ENCODE results near the gene DBF4B.
A peak's percentile ranks its signal among the peaks of the same experiment; 100 is the strongest.

DBF4B gene

DNA sequence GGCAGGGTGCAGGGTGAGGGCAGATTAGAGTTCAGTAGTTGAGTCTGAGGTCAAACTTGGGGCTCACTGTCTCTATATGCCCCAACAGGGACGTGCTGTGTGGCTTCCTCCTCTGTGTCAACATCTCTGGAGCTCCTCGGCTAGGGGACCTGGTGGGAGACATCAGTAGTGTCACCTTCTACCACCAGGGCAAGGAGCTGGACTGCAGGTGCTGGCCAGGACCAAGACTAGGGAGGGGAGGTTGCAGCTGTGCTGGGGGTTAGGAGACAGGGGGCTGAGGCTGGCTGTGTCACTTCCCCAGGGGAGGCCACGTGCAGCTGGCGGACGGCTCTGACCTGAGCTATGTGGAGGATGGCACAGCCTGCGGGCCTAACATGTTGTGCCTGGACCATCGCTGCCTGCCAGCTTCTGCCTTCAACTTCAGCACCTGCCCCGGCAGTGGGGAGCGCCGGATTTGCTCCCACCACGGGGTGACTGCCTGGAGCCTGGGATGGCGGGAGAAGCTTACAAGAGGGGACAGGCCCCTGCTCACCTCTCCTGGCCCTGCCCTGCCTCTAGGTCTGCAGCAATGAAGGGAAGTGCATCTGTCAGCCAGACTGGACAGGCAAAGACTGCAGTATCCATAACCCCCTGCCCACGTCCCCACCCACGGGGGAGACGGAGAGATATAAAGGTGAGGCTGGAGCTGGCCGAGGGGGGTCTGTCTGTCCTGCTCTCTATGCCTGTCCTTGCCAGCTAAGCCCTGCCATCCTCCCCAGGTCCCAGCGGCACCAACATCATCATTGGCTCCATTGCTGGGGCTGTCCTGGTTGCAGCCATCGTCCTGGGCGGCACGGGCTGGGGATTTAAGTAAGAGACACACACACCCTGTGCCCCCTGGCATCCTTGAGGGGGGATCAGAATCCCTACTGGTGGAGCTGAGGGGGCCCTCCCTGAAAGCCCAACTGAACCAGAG lies 69.2 kb downstream of the DBF4B start:
- DNase-seq (ENCODE audit: low spot score): no peak

DNA sequence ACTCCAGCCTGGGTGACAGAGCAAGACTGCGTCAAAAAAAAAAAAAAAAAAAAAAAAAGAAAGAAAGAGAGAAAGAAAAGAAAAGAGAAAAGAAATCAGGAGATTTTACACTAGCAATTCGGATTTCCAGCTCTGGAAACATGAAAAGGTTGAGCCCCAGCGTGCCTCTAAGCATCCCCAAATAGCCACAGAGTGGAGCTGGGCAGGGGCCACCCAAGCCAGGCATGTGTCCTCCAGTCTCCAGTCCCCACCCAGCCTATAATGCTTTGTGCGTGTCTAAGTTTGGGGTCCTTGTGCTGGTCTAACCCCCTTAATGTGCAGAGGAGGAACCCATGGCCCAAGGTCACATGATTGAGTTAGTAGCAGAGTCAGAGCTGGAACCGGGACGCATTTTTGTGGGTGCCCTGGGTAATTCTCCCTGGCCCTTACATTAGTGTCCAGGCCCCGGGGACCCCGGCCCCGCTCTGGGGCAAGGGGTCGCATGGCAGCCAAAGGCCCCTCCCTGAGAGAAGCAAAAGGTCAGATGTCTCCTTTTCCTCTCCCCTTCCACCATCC lies 70.3 kb downstream of the DBF4B start:
- DNase-seq (ENCODE audit: low spot score): no peak

DNA sequence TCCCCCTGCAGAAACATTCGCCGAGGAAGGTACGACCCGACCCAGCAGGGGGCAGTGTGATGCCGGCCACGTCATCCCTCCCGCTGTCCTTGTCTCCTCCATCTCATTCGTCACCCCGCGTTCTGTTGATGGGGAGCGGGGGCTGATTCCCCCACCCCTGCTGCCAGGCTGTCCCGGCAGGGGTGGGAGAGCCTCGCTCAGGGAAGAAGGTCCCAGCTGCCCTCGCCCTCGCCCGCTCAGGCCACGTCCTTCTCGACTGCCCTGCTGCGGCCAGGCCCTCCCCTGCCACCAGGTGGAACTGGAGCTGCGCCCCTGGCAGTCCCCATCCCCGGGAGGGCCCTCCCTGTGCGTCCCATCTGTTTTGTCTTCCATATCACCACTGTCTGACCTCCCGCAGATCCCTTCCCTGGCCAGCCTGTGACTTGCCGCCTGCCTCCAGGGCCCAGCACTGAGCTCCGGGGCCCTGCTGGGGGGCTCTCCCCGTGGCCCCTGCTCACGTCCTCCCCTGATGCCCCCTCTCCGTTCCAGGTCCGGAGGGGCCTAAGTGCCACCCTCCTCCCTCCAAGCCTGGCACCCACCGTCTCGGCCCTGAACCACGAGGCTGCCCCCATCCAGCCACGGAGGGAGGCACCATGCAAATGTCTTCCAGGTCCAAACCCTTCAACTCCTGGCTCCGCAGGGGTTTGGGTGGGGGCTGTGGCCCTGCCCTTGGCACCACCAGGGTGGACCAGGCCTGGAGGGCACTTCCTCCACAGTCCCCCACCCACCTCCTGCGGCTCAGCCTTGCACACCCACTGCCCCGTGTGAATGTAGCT lies 71.0 kb downstream of the DBF4B start:
- peak; percentile 76 for DNase-seq (ENCODE audit: low spot score)

- no peak for DNase-seq (ENCODE audit: low spot score)
These were observed 71.7 kb downstream of the DBF4B start for GRCh38 chr17:44780161-44780560.

DNA sequence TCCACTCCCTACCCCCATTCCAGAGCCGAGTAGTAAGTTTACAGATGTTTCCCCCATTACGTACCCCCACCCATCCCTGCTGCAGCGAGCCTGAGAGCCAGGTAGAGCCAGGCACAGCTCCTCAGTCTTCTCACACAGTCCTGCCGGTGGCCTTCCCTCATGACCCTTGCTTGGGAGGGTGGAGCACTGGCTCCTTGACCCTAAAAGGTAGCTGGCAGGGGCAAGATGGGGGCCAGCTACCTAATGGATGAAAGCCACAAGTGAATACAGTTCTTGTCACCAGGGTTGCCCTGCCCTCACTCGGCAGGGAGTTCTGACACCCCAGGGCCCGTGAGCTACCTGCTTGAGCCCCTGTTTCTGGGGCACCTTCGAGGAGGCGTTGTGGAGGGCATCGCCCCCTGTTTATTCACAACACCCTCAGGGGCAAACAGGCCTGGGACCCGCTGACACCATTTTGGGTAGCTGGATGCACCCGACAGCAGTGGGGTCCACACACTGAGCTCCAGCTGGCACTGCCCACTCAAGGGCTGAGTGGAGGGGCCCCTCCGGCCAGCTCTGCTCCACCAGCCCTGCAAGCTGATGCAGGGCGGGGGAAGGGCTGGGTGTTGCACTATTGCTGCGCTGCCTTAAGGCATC lies 72.5 kb downstream of the DBF4B start:
- no peak for DNase-seq (ENCODE audit: low spot score)

DNA sequence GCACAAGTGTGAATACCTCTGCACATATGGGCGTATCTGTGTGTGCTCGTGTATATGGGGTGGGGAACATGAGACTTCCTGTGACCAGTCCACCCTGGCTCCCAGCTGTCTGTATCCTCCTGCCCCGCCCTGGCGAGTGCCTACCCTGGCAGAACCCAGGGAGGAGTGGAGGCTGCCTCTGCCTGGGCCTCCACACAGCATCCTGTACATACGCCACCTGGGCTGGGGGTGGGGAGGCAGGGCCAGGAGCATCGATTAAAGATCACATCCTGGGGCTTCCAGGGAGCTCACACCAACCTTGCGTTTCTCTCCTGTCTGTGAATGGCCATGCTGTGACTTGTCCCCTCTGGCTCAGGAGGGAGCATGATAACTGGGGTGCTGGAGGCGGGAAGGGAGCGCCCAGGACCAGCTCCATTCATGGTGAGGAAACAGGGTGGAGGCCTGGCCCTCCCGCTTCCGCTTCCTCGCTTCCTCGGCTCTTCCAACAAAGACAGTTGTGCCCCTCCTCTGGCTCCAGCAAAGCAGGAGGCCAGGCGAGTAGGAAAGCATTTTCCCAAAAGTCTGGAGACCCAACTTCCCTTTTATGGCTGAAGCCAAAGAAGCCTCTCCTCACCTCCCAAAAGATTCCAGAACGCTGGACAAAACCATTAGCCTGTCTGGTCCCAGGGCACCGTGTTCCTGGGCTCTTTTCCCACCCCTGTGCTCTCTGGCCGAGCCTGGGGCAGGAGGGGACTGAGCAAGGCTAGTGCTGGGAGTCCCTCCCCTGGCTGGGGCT lies 73.3 kb downstream of the DBF4B start:
- no peak for DNase-seq (ENCODE audit: low spot score)

GRCh38 chr17:44782326-44782850 lies 73.9 kb downstream of the DBF4B start:
- DNase-seq (ENCODE audit: low spot score): no peak

GRCh38 chr17:44785921-44786320 lies 77.5 kb downstream of the DBF4B start:
- DNase-seq (ENCODE audit: low spot score): no peak

DNA sequence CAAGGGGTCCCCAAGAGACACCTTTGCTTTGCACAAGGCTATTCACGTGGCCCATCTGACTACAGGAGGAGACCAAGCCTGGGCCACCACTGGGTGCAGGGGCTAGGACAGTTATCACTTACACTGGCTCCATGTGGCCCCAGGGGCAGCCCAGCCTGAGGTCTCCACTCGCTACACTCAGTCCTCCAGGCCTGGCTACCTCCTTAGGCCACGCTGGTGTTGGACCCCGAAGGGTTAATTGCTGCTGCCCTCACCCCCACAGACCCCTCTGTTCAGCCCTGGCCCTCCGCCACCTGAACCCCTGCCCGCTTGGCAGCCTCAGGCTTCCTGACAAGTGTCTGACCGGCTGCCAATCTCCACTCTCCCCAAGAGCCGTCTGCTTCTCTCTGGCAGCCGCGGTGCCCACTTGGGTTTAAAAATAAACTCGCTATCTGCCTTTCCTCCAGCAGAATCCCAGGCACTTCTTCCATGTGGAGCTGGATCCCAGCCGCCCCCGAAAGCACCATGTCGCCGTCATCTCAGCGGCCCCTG lies 78.2 kb downstream of the DBF4B start:
- no peak for DNase-seq (ENCODE audit: low spot score)

GRCh38 chr17:44787271-44787940 lies 78.9 kb downstream of the DBF4B start:
- DNase-seq (ENCODE audit: low spot score): no peak

- DNase-seq (ENCODE audit: low spot score): no peak
These were observed 79.7 kb downstream of the DBF4B start for GRCh38 chr17:44788139-44788538.

DNA sequence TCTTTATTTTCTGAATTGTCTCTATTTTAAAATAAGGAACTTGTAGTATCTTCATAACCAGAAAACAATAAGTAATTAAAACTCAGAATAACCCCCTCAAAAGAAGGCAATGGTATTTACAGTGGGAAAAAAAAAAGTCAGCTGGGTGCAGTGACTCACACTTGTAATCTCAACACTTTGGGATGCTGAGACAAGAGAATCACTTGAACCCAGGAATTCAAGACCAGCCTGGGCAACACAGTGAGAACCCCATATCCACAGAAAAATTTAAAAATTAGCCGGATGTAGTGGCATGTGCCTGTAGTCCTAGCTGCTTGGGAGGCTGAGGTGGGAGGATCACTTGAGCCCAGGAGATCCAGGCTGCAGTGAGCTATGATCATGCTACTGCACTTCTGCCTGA lies 83.8 kb downstream of the DBF4B start:
- DNase-seq (ENCODE audit: low spot score): no peak

DNA sequence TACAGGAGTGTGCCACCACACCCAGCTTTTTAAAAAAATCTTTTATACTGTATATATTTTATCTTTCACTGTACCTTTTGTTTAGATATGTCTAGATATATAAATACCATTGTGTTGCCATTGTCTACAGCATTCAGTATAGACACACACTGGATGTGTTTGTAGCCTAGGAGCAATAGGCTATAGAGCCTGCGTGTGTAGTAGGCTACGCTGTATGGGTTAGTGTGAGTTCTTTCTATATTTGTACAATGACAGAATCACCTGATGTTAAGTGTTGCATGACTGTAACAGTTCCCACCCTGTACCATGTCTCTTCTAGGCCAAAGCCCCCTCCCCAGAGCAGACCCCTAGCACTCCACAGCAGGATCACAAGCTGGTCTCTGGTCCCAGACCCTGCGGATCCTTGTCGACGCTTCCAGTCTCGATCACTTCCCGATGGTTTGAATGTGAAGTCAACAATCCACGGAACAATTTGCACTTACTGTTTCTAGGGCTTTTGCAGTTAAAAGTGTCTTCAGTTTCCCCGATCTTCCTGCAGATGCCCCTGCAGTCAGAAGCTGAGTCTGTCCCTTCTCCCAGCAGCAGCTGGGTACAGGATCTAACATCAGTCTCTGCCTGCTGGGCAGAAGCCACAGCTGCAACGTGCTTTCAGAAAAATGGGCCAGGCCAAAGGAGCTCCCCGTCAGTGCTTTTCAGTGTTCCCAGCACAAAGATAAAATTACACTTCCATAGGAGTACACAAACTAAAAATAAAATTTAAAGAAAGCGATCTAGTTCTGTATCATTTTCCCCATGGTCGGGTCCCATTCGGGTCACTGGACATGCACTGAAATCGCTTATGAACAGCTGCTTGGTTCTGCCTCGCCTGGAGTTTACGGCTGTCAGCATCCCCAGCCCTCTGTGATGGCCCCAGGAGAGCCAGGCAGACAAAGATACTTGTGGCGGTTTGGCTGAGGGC lies 85.7 kb downstream of the DBF4B start:
- DNase-seq (ENCODE audit: low spot score): no peak

GRCh38 chr17:44794851-44795413 lies 86.5 kb downstream of the DBF4B start:
- no peak for DNase-seq (ENCODE audit: low spot score)

DNA sequence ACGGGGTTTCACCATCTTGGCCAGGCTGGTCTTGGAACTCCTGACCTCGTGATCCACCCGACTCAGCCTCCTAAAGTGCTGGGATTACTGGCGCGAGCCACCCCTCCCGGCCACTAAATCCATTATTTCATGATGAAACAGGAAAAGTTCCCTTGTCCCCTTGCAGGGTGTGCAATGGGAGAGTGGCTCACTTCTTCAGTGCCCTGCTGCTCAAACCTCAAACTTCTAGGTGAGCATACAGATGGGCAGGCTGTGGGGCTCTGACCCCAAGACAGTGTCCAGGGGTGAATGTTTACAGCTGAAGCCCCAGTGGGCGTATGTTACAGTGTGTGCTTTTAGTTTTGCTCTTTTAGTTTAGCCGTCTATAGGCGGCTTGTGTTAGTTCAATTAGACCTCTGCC lies 87.0 kb downstream of the DBF4B start:
- no peak for DNase-seq (ENCODE audit: low spot score)

GRCh38 chr17:44795928-44796327 lies 87.5 kb downstream of the DBF4B start:
- no peak for DNase-seq (ENCODE audit: low spot score)

DNA sequence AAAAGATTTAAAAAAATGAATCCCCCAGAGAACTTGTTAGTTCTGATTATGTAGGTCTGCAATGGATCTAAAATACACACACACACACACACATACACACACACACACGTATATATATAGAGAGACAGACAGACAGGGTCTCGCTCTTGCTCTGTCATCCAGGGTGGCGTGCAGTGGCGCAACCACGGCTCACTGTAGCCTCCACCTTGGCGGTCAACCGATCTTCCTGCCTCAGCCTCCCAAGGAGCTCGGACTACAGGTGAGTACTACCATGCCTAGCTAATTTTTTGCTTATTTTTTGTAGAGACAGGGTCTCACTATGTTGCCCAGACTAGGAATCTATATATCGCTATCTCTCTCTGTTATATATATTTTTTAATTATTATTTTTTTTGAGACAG lies 88.3 kb downstream of the DBF4B start:
- no peak for DNase-seq (ENCODE audit: low spot score)

GRCh38 chr17:44797802-44798201 lies 89.3 kb downstream of the DBF4B start:
- no peak for DNase-seq (ENCODE audit: low spot score)

DNA sequence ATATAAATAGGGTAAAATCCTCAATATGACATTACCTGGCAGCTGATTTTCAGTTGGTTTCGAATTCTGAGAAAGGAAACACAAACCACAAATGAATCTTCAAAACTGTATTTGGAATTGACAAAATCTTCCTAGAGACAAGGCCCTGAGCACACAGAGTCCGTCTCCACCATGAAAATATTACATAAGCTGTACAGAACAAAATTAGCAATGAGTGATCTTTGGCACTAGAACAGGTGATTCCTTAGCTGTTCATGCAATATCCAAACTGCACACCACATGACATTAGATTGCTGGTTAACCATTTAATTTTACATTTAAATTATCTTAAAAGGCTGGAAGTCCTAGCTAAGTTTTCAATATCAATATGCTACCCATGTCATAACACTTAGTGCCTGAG lies 89.9 kb downstream of the DBF4B start:
- no peak for DNase-seq (ENCODE audit: low spot score)
